Amniotic epithelial cell (primary cell): ENCODE data around the gene TBC1D5.

Experiments used
- DNase-seq: peaks from one replicate; pipeline ENCODE4 v3.0.0-alpha.2; 2010; ENCODE audit warnings: low read depth

The TBC1D5 gene

DNA sequence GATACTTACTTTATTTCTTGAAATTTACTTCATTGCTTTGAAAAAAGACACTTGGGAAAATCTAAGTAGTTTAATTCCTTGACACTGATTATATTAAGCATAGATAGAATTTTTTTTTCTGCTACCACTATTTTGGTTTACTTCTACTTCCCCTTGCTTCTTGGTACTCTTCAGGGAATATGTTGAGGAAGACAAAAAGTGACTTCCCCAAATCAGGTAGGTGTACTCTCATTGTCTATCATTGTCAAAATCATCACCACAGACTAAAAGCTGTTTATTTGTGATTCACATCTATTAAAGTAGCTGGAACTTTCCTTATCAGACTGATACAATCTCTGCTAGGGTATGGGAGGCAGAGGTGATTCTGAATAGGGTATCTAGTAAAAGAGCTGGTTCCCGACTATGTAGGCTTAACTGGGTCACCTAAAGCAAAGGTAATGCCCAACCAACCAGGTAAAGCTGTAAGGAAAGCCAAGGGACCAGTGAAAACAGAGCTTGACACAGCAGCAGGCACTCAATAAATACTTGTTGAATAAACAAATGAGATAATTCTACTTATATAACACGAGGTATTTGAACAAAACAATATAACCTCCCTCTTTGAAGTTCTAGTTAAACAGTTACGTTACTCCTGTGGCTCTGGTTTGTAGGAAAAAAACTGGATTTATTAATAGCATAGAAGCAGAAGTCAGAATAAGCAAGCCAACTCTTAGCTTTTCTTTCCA lies 510.7 kb downstream of the TBC1D5 start:
- DNase-seq, result no peak

DNA sequence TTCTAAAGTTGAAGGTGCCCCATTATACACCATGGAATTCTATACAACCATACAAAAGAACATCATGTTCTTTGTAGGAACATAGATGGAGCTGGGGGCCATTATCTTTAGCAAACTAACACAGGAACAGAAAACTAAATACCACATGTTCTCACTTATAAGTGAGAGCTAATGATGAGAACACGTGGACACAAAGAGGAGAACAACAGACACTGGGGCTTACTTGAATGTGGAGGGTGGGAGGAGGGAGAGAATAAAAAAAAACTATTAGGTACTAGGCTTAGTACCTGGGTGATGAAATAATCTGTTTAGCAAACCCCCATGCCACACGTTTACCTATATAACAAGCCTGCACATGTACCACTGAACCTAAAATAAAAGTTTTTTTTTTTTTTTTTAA lies 515.0 kb downstream of the TBC1D5 start:
- no peak for DNase-seq

DNA sequence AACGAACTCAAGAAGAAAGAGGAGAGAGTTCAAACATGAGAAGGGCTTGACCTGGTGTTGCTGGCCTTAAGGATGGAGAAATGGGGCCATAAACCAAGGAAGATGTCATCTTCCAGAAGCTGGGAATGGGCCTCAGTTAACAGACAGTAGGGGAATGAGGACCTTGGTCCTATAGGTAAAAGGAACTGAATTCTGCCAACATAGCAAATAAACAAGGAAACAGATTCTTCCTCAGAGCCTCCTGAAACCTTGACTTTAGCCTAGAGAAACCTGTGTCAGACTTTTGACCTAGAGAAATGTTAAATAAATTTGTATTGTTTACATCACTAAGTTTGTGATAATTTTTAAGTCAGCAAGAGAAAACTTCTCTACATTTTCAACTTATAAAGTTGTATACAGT lies 520.9 kb downstream of the TBC1D5 start:
- DNase-seq, result no peak

DNA sequence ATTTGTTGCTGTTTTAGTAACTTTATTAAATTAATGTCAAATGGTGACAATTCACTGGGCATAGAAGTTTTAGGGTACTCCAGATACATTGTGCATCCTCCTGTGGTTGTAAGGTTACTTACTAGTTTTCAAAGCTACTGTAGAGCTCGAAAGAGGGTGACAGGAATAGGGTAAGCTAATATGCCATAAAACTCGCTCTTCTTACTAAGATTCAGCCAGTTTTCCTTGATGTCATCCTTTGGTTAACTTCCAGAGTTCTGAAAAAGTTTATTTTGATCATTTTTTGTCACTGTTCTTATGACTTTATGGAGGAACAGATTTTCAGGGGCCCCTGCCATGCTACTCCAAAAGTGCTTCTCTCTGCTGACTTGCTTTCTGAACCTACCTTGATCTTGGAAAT lies 522.8 kb downstream of the TBC1D5 start:
- DNase-seq, result no peak

DNA sequence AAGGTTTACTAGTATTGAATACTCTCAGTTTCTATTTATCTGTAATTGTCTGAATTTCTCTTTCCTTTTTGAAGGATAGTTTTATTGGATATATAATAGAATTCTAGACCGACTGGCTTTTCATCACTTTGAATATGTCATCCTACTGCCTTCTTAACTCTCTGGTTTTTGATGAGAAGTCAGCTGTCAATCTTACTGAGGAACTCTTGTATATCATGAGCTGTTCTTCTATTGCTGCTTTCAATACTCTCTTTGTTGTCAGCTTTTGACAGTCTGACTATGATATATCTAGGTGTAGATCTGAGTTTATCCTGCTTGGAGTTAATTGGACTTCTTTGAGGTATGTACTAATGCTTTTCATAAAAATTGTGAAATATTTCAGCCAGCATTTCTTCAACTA lies 523.8 kb downstream of the TBC1D5 start:
- DNase-seq, result no peak

DNA sequence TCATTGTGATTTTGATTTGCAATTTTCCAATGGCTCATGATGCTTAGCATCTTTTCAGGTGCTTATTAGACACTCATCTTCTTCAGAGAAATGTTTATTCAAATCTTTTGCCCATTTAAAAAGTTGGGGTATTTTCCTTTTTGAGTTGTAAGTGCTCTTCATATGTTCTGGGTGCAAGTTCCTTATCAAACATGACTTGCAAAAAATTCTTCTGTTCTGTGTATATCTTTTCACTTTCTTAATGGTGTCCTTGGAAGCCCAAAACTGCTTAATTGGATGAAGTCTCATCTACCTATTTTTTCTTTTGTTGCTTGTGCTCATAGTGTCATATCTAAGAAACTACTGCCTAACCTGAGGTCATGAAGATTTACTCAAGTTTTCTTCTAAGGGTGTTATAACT lies 524.8 kb downstream of the TBC1D5 start:
- DNase-seq, result no peak

DNA sequence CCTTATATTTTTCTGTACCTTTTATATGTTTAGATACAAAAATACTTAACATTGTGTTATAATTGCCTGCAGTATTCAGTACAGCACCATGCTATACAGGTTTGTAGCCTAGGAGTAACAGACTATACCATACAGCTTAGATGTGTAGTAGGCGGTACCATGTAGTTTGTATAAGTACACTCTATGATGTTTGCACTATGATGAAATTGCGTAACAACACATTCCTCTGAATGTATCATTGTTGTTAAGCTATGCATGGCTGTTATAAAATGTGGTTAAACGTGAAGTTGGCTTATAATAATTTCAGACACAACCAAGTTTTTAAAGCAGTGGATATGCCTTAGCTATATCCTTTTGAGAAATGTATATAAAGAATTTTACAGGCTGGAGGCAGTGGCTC lies 529.3 kb downstream of the TBC1D5 start:
- peak; percentile 68 for DNase-seq

DNA sequence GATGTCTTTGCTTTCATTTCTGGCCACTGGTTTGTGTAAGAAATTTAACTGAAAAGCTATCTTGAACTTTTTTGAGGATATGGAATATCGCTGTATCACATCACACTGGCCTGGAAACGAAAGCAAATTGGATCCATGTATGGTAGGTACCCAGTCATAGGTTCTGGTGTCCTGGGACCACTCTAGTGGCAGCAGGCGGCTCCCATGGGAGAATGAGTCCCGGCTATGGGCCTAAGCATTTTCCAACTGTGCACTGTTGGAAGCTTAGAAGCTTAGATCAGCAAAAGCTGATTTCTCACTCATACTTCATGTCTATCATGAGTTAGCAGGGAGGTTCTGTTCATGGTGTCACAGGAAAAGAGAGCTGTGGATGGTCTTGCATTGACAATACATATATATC lies 534.5 kb downstream of the TBC1D5 start:
- DNase-seq, result no peak

DNA sequence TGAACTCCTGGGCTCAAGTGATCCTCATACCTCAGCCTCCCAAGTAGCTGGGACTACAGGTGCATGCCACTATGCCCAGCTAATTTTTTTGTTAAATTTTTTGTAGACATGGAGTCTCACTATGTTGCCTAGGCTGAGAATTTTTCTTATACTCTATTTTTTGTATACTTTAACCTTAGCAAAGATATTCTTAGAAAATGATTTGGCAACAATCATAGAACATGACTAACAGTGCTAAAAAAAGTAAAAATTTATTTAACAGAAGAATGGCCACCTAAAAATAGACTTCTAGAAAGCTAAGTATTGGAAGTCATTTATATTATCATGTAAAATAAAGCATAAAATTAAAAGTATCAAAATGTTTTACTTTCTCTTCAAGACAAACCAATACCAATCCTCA lies 535.4 kb downstream of the TBC1D5 start:
- no peak for DNase-seq

DNA sequence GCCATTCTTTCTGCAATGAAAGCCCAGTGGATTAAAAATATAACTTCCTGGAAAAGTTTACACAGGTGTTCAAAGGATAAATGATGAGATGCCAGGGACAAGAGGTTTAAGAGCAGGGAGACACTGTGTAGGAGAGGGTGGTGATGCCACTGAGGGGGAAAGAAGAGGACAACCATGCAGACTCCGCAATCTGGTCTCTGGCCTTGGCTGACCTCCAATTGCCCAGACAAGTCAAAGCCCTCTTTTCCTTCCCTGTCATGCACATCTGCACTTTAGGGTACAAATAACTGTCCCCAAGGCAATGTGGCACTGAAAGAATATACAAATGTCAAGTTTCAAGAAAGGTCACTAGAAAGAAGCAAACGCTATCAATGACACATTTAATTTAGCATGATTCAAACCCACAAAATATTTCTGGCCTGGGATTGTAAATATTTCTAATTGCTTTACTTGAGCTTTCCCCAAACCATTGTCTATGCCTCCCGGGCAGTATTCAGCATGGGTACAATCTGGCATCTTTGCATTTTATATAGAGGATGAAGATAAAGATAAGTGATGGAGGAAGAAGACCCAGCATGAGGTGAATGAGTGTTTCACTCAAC lies 538.3 kb downstream of the TBC1D5 start:
- DNase-seq, result no peak

DNA sequence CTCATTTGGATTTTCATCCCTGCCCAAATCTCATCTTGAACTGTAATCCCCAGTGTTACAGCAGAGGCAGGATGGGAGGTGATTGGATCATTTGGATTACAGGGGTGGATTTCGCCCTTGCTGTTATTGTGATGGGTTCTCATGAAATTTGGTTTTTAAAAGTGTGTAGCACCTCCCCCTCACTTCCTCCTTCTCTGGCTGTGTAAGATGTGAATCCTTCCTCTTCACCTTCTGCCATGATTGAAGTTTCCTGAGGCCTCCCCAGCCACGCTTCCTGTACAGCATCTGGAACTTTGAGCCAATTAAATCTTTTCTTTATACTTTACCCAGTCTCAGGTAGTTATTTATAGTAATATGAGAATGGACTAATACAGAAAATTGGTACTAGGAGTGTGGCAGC lies 540.9 kb downstream of the TBC1D5 start:
- no peak for DNase-seq

DNA sequence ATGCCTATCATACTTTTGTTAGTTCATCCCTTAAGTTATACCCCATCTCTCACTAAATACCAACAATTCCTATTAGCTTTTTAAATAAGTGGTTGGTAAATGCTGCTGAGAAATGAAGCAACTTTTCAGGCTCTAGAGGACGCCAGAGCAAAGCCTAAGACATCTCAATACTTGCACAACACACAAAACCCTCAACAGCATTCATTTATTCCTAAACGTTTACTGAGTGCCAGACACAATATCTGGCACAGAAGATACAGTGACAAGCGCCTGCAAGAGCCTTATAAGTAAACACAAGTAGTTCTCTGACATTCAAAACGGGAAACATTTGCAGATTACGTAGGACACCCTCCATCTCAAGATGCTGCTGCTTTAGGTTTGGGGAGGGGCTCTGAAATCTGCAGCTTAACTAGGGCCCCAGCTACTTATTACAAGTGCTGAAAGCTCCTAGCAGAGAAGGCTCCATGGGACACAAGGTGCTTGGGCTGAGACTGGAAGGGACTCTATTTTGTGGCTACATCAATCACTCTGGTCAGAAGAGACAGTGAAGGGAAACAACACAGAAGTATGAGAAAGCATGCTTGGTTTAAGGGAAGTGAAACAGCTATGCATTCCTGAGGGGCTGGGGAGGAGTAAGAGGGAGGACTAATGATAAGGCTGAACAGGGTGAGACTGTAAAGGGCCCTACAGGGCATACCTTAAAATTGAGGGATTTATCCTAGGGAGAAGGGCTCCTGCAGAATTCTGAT lies 546.4 kb downstream of the TBC1D5 start:
- peak; percentile 75 for DNase-seq

DNA sequence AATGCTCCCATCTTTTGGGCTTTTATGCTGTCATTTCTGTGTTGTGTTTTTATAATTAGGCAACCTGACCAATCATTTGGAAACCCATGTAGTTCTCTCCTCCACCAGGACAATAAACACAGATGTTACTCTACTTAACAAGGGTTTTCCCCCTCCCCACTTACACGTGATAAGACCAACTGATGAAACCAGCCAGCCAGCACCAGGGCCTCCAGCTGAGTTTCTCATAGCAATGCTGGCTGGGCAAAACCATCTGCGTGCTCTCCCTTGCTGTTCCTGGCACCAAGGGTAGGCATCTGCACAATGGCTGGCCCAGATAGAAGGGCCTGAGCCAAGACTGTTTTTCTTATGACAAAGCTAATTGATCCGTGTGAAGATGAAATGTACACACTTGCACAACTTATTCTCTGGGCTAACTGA lies 547.2 kb downstream of the TBC1D5 start:
- peak; percentile 47 for DNase-seq

DNA sequence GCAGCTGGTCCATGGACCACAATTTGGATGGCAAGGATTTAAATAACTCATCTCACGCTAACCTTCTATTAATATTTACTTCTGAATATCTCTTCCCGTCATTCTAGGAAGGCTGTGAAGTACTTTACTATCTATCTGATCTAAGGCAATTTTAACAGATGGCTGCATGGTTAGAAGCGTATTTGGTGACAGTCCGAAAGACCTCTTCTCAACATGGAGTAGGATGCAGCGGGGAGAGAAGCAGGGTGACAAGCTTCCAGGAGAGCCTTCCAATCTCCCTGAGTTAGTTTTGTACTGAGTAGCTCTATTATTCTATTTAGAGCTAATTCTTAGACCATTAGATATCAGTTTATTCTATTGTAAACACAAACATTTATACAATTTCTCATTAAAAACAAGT lies 548.3 kb downstream of the TBC1D5 start:
- DNase-seq, result no peak

DNA sequence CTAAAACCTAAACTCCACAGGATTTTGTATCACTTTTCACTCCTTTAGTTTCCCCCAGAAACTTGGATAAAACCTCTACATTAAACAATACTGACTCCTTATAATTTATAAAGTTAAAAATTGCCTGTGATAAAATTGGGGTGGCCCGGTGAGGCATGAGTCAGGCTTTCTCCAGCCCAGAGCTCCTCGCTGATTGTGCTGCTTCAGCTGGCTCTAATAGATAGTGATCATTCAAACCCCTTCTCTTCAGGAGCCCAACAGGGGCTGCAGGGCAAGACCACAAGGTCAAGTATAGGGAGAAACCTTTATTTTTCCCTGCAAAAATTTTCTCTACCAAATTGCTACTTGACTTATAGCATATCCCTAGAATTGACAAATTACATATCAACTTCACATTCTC lies 549.4 kb downstream of the TBC1D5 start:
- DNase-seq, result no peak

DNA sequence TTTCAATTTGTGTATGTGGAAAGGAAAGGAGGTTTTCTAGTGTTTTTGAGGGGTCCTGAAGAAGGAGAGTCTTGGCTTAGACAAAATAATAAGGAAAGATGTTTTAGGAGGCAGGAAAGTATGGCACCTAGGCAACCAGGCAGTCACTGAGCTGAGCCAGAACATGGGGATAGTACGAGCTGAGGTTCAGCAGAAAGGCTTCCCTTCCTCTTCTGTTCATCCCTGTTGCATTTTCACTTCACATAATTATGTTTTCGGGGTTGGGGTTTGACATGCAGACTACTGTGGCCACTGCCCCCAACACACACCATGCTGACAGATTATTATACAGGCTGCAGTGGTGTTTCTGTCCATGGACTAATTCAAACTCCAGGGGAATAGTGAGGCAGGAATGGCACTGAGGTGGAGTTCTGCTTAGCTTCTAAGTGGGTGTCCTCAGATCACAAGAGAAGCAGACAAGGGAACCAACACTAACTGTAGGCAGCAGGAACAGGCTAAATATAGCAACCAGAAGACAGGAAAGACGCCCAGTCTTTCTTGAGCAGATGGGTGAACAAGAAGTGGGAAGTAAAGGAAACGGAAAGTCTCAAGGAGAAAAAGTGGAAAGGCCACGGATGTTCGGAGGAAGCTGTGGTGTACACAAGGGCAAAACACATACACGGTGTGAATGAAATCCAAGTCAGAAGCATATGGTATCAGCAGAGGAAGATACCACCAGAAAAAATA lies 551.9 kb downstream of the TBC1D5 start:
- DNase-seq, result no peak

DNA sequence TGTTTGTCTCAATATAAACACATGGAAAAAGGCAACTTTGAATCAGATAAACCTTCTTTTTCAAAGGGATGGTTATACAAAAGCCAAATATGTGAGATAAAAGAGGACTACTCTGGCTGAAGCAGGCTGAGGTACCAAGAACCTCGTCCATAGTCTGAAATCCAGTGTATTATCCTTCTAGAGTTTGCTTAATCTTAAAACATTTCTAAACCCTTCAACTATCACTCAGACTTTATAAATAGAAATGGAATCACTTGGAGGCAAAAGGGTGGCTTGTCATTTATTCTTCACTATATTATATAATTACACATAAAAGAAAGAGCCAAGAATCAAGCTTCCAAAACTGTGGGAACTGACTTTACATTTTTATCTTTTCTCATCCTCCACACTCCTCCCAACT lies 554.1 kb downstream of the TBC1D5 start:
- DNase-seq, result no peak

DNA sequence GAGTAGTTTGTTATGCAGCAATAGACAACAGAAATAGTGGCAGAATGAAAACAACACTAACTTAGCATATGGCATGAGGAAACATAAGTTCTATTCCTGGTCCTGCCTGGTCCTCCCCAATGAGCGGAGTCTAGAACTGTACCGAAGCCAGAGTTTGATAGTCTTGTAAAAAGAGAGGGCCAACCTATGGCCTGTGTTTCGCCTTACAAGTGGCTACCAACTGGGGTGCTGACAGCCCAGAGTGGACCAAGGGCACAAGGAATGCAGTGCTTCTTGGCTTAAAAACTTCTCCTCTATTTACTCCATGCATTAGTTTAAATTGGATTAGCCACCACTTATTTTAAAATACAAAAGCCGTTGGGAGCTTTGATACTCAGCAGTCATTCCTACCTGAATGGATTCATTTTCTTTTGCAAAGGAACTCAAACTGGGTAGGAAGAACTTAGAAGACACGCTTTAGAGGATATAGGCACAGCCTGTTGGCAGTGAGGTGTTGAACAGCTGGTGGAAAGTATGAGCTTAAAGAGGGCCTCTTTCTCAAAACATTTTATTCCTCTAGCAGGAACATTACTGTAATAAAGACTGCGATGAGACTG lies 554.7 kb downstream of the TBC1D5 start:
- DNase-seq, result no peak

DNA sequence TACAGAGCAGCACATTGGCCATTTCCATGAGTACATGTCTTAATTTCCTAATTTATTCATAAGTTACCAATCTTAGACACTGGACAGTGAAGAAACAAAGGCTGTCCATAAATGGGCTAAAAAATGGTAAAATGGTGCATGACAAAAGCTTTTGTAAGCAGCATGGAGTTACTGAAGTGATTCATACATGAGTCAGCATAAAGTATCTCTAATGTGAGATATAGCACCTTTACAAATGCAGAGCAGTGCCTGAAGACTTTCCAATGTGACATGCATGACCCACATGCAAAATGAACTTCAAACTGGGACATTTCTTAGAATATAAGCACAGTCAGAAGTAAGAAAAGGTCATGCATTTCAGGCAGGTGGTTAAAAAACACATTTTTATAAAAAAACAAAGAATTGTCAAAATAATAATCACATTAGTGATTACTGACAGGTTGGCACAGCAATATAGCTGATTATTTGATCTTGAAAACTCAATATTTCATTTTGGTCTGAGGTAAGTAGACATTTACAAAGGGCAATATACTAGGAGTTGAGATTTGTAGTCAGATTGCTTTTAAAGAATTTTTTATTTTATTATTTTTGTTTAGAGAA lies 558.4 kb downstream of the TBC1D5 start:
- peak; percentile 56 for DNase-seq

DNA sequence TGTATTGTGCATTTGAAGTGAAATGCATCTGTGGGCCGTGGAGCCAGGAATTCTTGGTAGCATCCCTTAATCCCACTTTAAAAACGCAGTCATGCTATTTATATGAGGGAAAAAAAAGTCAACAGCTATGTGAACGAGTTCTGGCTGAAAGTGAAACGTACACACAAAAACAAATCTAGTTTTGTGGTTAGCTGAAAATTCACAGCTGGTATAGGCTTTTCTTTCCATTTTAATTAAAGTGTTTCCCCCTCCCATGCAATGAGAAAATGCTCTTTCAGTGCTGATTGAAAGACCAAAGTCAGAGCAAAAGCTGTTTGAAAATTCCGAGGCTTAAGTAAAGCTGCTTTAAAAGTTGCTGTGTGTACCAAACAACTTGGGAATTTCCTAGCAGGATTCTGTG lies 560.3 kb downstream of the TBC1D5 start:
- DNase-seq, result no peak

DNA sequence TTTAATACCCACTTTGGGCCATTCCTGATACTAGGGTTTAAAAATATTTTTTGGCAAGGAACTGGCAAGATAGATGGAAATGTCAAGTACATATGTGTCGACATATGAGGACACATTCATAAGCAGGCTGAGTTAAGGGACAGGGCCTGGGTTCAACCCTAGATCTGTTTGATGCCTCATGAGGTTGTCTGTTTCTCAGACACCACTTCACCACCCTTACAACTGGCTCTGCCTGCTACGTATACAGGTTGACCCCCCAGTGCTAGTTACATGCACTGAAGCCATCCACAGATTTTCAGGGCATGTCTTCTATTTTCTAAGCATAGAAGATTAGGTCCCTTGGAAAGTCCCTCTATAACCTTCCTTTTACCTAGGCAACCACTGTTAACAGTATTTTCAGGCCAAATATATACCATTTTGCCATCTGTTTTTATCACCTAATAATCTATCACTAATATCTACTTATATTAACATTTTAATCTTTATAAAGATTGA lies 561.0 kb downstream of the TBC1D5 start:
- DNase-seq, result no peak
